ENCODE data around the gene RAB38.

GRCh38 chr11:88212300-88212699, 37.1 kb upstream of the RAB38 start:
- no peak for TF ChIP-seq CTCF (conservative IDR thresholded peaks at IDR 0.05; ENCODE audit: low read length)
- TF ChIP-seq EZH2phosphoT487 (IDR thresholded peaks at IDR 0.05; ENCODE audit: borderline replicate concordance, low read depth, low read length), result no peak

Data from OCI-LY7 (cell line).